Endothelial cell of umbilical vein (primary cell): ENCODE data around the gene PRM1. TPM values are rescaled to one million over a fixed set of nuclear protein-coding genes. Genes with fewer than 3 reads are reported as not detected.

Experiments used
- BruUV-seq: library from RNA; stranded (reverse); fragments of 400-500 nt; replicated peaks from 2 replicates; lab custom pipeline; 2021; lab: Mats Ljungman, UMichigan
- CTCF ChIA-PET: fragments of 300-600, 350-600 bp; sonication (Branson Sonifier 250); formaldehyde crosslinking; loops from one replicate; lab custom pipeline; 2021; ENCODE audit warnings: antibody characterized with exemption, inconsistent platforms; lab: Charles Lee
- POLR2A ChIA-PET: fragments of 300-600, 350-600 bp; sonication (Branson Sonifier 250); formaldehyde crosslinking; loops from one replicate; lab custom pipeline; 2021; ENCODE audit warnings: antibody characterized with exemption, inconsistent platforms; lab: Charles Lee
- DNase-seq: peaks from one replicate; pipeline ENCODE4 v3.0.0-alpha.2; 2011; ENCODE audit warnings: low read depth, low spot score
- FAIRE-seq: peaks from 2 replicates; lab custom pipeline; 2011; peaks lifted over from hg19 to GRCh38; lab: Jason Lieb, UNC
- H2AFZ ChIP-seq: 2 replicates; pipeline ENCODE4 v1.6.0; 2012; ENCODE audit warnings: low read depth, low read length, control low read depth, inconsistent platforms
- H3K27ac ChIP-seq: 2 replicates; pipeline ENCODE4 v1.5.1; 2011; ENCODE audit warnings: low read depth, mild to moderate bottlenecking, control low read depth, low read length, moderate library complexity; ENCODE audit not compliant: insufficient read depth
- H3K27me3 ChIP-seq, 2 experiments: 2 replicates each; pipeline versions ENCODE4 v1.6.0 to v1.6.1; 2011; ENCODE audit warnings: low read length in 2 of 2, mixed read lengths in 1 of 2; ENCODE audit not compliant: control insufficient read depth in 2 of 2, insufficient read depth in 2 of 2
- H3K36me3 ChIP-seq, 2 experiments: 2 replicates in 1 of 2; 3 replicates in 1 of 2; pipeline ENCODE4 v1.5.1; 2011; ENCODE audit warnings: low read length in 2 of 2, mild to moderate bottlenecking in 1 of 2, moderate library complexity in 1 of 2; ENCODE audit not compliant: control insufficient read depth in 2 of 2, insufficient read depth in 2 of 2; ENCODE audit errors: extremely low read depth in 1 of 2
- H3K4me1 ChIP-seq: 3 replicates; pipeline ENCODE4 v1.5.1; 2011; ENCODE audit warnings: mild to moderate bottlenecking, low read length; ENCODE audit not compliant: control insufficient read depth, insufficient read depth; ENCODE audit errors: extremely low read depth
- H3K4me2 ChIP-seq: 2 replicates; pipeline ENCODE4 v1.6.1; 2011; ENCODE audit warnings: low read length, control low read depth, mixed read lengths; ENCODE audit not compliant: insufficient read depth
- H3K4me3 ChIP-seq, 3 experiments: fragments of 200-600 bp in 1 of 3; sonication (generic), shearing (Covaris generic) in 1 of 3; replicated peaks in 1 of 3; 2 replicates each; pipeline ENCODE4 v1.5.1; 2011 to 2016; ENCODE audit warnings: control low read depth in 3 of 3, low read length in 3 of 3, mild to moderate bottlenecking in 2 of 3, inconsistent platforms in 1 of 3, low read depth in 1 of 3, moderate library complexity in 1 of 3; ENCODE audit not compliant: insufficient read depth in 1 of 3
- H3K79me2 ChIP-seq: 2 replicates; pipeline ENCODE4 v1.6.0; 2012; ENCODE audit warnings: low read length, inconsistent platforms; ENCODE audit not compliant: control insufficient read depth, insufficient read depth
- H3K9ac ChIP-seq: replicated peaks from 2 replicates; pipeline ENCODE3; 2011; ENCODE audit warnings: low read length, control low read depth; ENCODE audit not compliant: insufficient read depth; ENCODE audit errors: extremely low read depth
- H3K9me1 ChIP-seq: replicated peaks from 3 replicates; pipeline ENCODE4 v1.6.0; 2011; ENCODE audit warnings: mild to moderate bottlenecking, low read length; ENCODE audit not compliant: control insufficient read depth, insufficient read depth; ENCODE audit errors: extremely low read depth
- H3K9me3 ChIP-seq: replicated peaks from 2 replicates; pipeline ENCODE4 v1.5.1; 2012; ENCODE audit warnings: low read length, inconsistent platforms; ENCODE audit not compliant: control insufficient read depth, insufficient read depth
- H4K20me1 ChIP-seq: replicated peaks from 2 replicates; pipeline ENCODE3; 2011; ENCODE audit warnings: mild to moderate bottlenecking, low read length; ENCODE audit not compliant: control insufficient read depth, insufficient read depth; ENCODE audit errors: extremely low read depth
- EZH2 ChIP-seq: IDR thresholded peaks from 2 replicates; pipeline ENCODE4 v1.6.1; 2012; ENCODE audit warnings: borderline replicate concordance, low read depth, mild to moderate bottlenecking, moderate library complexity, low read length, inconsistent platforms; ENCODE audit not compliant: severe bottlenecking
- GATA2 ChIP-seq: IDR thresholded peaks from 2 replicates; pipeline ENCODE4 v1.7.0; 2011; ENCODE audit warnings: low read depth, mild to moderate bottlenecking, moderate library complexity, mixed read lengths, low read length; ENCODE audit not compliant: insufficient read length, insufficient read depth
- JUN ChIP-seq: IDR thresholded peaks from 2 replicates; pipeline ENCODE4 v1.6.1; 2011; ENCODE audit warnings: borderline replicate concordance, low read depth; ENCODE audit not compliant: insufficient read length, insufficient read depth
- MYC ChIP-seq: IDR thresholded peaks from one replicate; pipeline ENCODE4 v1.6.1; 2011; ENCODE audit warnings: mild to moderate bottlenecking, low read depth, low read length
- POLR2A ChIP-seq: IDR thresholded peaks from 2 replicates; pipeline ENCODE4 v1.6.1; 2012; ENCODE audit warnings: low read depth, mild to moderate bottlenecking, control low read depth, low read length
- POLR2AphosphoS5 ChIP-seq: IDR thresholded peaks from 2 replicates; pipeline ENCODE4 v1.6.1; 2012; ENCODE audit warnings: low read depth, mild to moderate bottlenecking, control low read depth, low read length, moderate library complexity; ENCODE audit not compliant: insufficient read depth
- dilution Hi-C: fragments of 300-500 bp; cut with MboI; formaldehyde crosslinking; loops from one replicate; pipeline ENCODE4 v1.15.0; 2019; ENCODE audit warnings: low sequenced_read_pairs; ENCODE audit not compliant: extremely low pct_ligation_motif_present
- intact Hi-C: fragments of 100-400 bp; cut with micrococcal nuclease; formaldehyde crosslinking; loops from one replicate; pipeline ENCODE4 v1.10.0; 2022
- polyA plus RNA-seq, 4 experiments: library from polyadenylated mRNA; depleted of rRNA in 3 of 4; stranded (reverse) in 3 of 4; unstranded in 1 of 4; fragments of >200 nt; gene quantifications; 2 replicates each; pipeline versions ENCODE4 v1.2.1 to v1.2.3, GENCODE V29; 2011 to 2012; ENCODE audit warnings: missing spikeins in 1 of 4
- total RNA-seq: library from RNA; stranded (reverse); gene quantifications from 2 replicates; pipeline ENCODE4 v1.2.3, GENCODE V29; 2021
- TF ChIP-seq, protein P1 (sequence below), 2 donors: IDR thresholded peaks; 1 replicate in 1 of 2; 2 replicates in 1 of 2; pipeline ENCODE4 v1.5.1; 2011; ENCODE audit warnings: low read length in 2 of 2, mild to moderate bottlenecking in 2 of 2, moderate library complexity in 2 of 2, control low read depth in 1 of 2, inconsistent platforms in 1 of 2, low read depth in 1 of 2; ENCODE audit not compliant: insufficient read depth in 1 of 2; ENCODE audit errors: extremely low read depth in 1 of 2

PRM1 gene
- total and polyA plus RNA-seq, 2 donors (not counting 3 experiments of a cell fraction or from before 2014, with no cell fraction given): not detected

DNA sequence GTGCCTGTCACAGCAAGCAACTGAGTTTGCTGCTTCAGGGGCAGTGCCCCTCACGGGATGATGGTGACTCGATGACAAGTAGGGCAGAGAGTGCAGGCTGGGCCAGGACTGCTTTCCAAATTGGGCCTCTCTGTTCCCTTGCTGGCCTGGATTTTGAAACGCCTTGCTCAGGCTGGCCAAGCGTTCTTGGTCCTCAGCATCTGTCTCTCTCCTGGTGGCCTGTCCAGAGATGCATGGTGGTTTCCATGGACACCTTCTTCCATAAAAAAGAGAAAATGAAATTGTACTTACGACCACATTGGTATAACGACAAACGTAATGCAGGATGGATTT lies 19.4 kb upstream of the PRM1 start:
- TF ChIP-seq MYC (no peak), POLR2A (no peak), JUN (no peak), POLR2AphosphoS5 (no peak), GATA2 (no peak), EZH2 (no peak)
- TF ChIP-seq, protein P1, sequence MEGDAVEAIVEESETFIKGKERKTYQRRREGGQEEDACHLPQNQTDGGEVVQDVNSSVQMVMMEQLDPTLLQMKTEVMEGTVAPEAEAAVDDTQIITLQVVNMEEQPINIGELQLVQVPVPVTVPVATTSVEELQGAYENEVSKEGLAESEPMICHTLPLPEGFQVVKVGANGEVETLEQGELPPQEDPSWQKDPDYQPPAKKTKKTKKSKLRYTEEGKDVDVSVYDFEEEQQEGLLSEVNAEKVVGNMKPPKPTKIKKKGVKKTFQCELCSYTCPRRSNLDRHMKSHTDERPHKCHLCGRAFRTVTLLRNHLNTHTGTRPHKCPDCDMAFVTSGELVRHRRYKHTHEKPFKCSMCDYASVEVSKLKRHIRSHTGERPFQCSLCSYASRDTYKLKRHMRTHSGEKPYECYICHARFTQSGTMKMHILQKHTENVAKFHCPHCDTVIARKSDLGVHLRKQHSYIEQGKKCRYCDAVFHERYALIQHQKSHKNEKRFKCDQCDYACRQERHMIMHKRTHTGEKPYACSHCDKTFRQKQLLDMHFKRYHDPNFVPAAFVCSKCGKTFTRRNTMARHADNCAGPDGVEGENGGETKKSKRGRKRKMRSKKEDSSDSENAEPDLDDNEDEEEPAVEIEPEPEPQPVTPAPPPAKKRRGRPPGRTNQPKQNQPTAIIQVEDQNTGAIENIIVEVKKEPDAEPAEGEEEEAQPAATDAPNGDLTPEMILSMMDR (IDR thresholded peaks at IDR 0.05; ENCODE audit: extremely low read depth in 1 of 2, insufficient read depth in 1 of 2, low read depth in 1 of 2, low read length in 2 of 2): no peak
- CTCF ChIA-PET: no interaction called here
- no peak overlapping the region for H3K4me3 ChIP-seq
- H3K79me2 ChIP-seq: no peaks in the 10 kb centered on the region
- POLR2A ChIA-PET: no interaction called here
- intact Hi-C loops (no loop called here), dilution Hi-C loops (no loop called here)
- no peak for DNase-seq
- H3K9me1 ChIP-seq: no peaks in the 10 kb centered on the region
- FAIRE-seq: no peak
- no peak overlapping the region for H3K27ac ChIP-seq
- H3K9ac ChIP-seq: no peak overlapping the region
- no peaks in the 10 kb centered on the region for H3K27me3 ChIP-seq
- no peaks in the 10 kb centered on the region for H3K4me1 ChIP-seq
- BruUV-seq: no TSS peak
- H3K36me3 ChIP-seq: no peaks in the 10 kb centered on the region
- no peak overlapping the region for H3K4me2 ChIP-seq
- no peaks in the 10 kb centered on the region for H3K9me3 ChIP-seq
- no peak overlapping the region for H2AFZ ChIP-seq
- no peaks in the 10 kb centered on the region for H4K20me1 ChIP-seq
